Mesenchymal stem cell (in vitro differentiated cells and primary cell): ENCODE results near the gene CRISP3.
"Not testable (repeated sequence)": the region's sequence is repeated elsewhere in the genome, so short reads cannot be mapped to it uniquely, and the experiment has no call there.

Experiments used
- DNase-seq: peaks from one replicate; pipeline ENCODE4 v3.0.0-alpha.2; 2013
- H2AFZ ChIP-seq: one replicate; pipeline ENCODE4 v1.6.1; 2013; ENCODE audit warnings: low read depth, mild to moderate bottlenecking, control low read depth, inconsistent platforms, low read length, moderate library complexity
- H2AK5ac ChIP-seq: 2 replicates; pipeline ENCODE4 v1.6.1; 2013; ENCODE audit warnings: low read length, moderate library complexity, mild to moderate bottlenecking, inconsistent platforms; ENCODE audit not compliant: severe bottlenecking
- H2BK120ac ChIP-seq: one replicate; pipeline ENCODE4 v1.6.1; 2013; ENCODE audit warnings: low read depth, mild to moderate bottlenecking, inconsistent platforms, low read length, moderate library complexity
- H2BK12ac ChIP-seq, 2 experiments: one replicate each; pipeline ENCODE4 v1.6.1; 2013; ENCODE audit warnings: inconsistent platforms in 2 of 2, low read length in 2 of 2, mild to moderate bottlenecking in 2 of 2, moderate library complexity in 2 of 2, control low read depth in 1 of 2
- H2BK15ac ChIP-seq: one replicate; pipeline ENCODE4 v1.6.1; 2013; ENCODE audit warnings: mild to moderate bottlenecking, low read depth, inconsistent platforms; ENCODE audit not compliant: poor library complexity, severe bottlenecking
- H2BK5ac ChIP-seq: 2 replicates; pipeline ENCODE4 v1.6.1; 2013; ENCODE audit warnings: low read depth, mild to moderate bottlenecking, low read length, control low read depth, inconsistent platforms; ENCODE audit not compliant: poor library complexity, severe bottlenecking
- H3K14ac ChIP-seq, 2 experiments: one replicate each; pipeline ENCODE4 v1.6.1; 2013; ENCODE audit warnings: inconsistent platforms in 2 of 2, low read length in 2 of 2, control low read depth in 1 of 2, mild to moderate bottlenecking in 1 of 2, moderate library complexity in 1 of 2
- H3K18ac ChIP-seq, 2 experiments: one replicate each; pipeline ENCODE4 v1.6.1; 2013; ENCODE audit warnings: inconsistent platforms in 2 of 2, low read length in 2 of 2, control low read depth in 1 of 2, low read depth in 1 of 2, mild to moderate bottlenecking in 1 of 2
- H3K23ac ChIP-seq, 2 experiments: one replicate each; pipeline ENCODE4 v1.6.1; 2013; ENCODE audit warnings: inconsistent platforms in 2 of 2, low read length in 2 of 2, mild to moderate bottlenecking in 2 of 2, moderate library complexity in 2 of 2, control low read depth in 1 of 2
- H3K27ac ChIP-seq: 2 replicates; pipeline ENCODE4 v1.5.1; 2013; ENCODE audit warnings: mild to moderate bottlenecking, moderate library complexity, low read length, control low read depth, inconsistent platforms; ENCODE audit not compliant: poor library complexity, severe bottlenecking
- H3K27me3 ChIP-seq, 2 experiments: 2 replicates each; pipeline versions ENCODE4 v1.6.1 to v1.7.0; 2013; ENCODE audit warnings: low read length in 2 of 2, mild to moderate bottlenecking in 2 of 2, moderate library complexity in 2 of 2, control low read depth in 1 of 2, inconsistent platforms in 1 of 2; ENCODE audit not compliant: control insufficient read depth in 1 of 2, insufficient read depth in 1 of 2
- H3K36me3 ChIP-seq, 2 experiments: 2 replicates each; pipeline versions ENCODE4 v1.6.1 to v1.7.0; 2013; ENCODE audit warnings: low read length in 2 of 2, control low read depth in 1 of 2, inconsistent platforms in 1 of 2, low read depth in 1 of 2, mild to moderate bottlenecking in 1 of 2; ENCODE audit not compliant: insufficient read depth in 2 of 2, control insufficient read depth in 1 of 2
- H3K4ac ChIP-seq, 2 experiments: one replicate each; pipeline ENCODE4 v1.6.1; 2013; ENCODE audit warnings: inconsistent platforms in 2 of 2, low read length in 2 of 2, mild to moderate bottlenecking in 2 of 2, moderate library complexity in 2 of 2, control low read depth in 1 of 2, low read depth in 1 of 2
- H3K4me1 ChIP-seq: 2 replicates; pipeline ENCODE4 v1.6.1; 2013; ENCODE audit warnings: low read depth, low read length, control low read depth; ENCODE audit not compliant: control insufficient read depth, insufficient read depth
- H3K4me2 ChIP-seq: 2 replicates; pipeline ENCODE4 v1.6.1; 2013; ENCODE audit warnings: low read length, mild to moderate bottlenecking, inconsistent platforms; ENCODE audit not compliant: poor library complexity, severe bottlenecking
- H3K4me3 ChIP-seq, 2 experiments: 2 replicates each; pipeline versions ENCODE4 v1.5.1 to v1.7.0; 2013; ENCODE audit warnings: low read length in 2 of 2, mild to moderate bottlenecking in 2 of 2, control low read depth in 1 of 2, low read depth in 1 of 2; ENCODE audit not compliant: insufficient read depth in 1 of 2
- H3K79me1 ChIP-seq: replicated peaks from 2 replicates; pipeline ENCODE4 v1.6.1; 2013; ENCODE audit warnings: mild to moderate bottlenecking, control low read depth, low read length, inconsistent platforms; ENCODE audit not compliant: poor library complexity, severe bottlenecking
- H3K9ac ChIP-seq: 2 replicates; pipeline ENCODE4 v1.7.0; 2013; ENCODE audit warnings: mild to moderate bottlenecking, low read length, moderate library complexity
- H3K9me3 ChIP-seq: 2 replicates; pipeline ENCODE4 v1.7.0; 2013; ENCODE audit warnings: mild to moderate bottlenecking, low read length; ENCODE audit not compliant: control insufficient read depth
- H4K8ac ChIP-seq: one replicate; pipeline ENCODE4 v1.6.1; 2013; ENCODE audit warnings: inconsistent platforms, mild to moderate bottlenecking, low read length, moderate library complexity
- H4K91ac ChIP-seq: one replicate; pipeline ENCODE4 v1.6.1; 2013; ENCODE audit warnings: mild to moderate bottlenecking, low read length, inconsistent platforms
- WGBS: methylation state at CpG from one replicate; pipeline ENCODE4 v1.1.7; 2013; ENCODE audit warnings: mixed read lengths; 5-methylcytosine and 5-hydroxymethylcytosine counted together

The CRISP3 gene

GRCh38 chr6:49730251-49730650 is 13.9 kb downstream of the CRISP3 start:
- H3K27ac ChIP-seq: no peak overlapping the region
- H3K4me2 ChIP-seq: no peak overlapping the region
- H4K8ac ChIP-seq: no peak overlapping the region

DNA sequence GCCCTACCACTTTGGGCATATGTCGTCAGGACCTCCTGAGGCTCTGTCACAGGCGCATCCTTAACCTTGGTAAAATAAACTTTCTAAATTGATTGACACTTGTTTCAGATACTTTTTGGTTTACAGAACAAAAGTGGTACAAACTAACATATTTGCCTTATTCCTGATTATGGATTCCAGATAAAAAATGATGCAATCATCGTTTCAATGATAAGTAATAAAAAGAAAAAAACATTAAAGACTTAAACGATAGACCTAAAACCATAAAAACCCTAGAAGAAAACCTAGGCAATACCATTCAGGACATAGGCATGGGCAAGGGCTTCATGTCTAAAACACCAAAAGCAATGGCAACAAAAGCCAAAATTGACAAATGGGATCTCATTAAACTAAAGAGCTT is 20.3 kb downstream of the CRISP3 start:
- 67% methylated on average over 2 of the region's 4 CpGs for WGBS

More at GRCh38 chr6:49730251-49730650, 13.9 kb downstream of the CRISP3 start:
- Histone ChIP-seq H2BK120ac (no peak overlapping the region), H4K91ac (no peak overlapping the region), H3K9ac (no peak overlapping the region), H2AK5ac (no peak overlapping the region), H3K9me3 (no peaks in the 10 kb centered on the region), H2BK5ac (no peak overlapping the region), H2BK12ac (no peak overlapping the region), H3K14ac (no peak overlapping the region), H3K4me1 (no peaks in the 10 kb centered on the region), H3K36me3 (no peaks in the 10 kb centered on the region), H3K23ac (no peak overlapping the region), H3K79me1 (no peaks in the 10 kb centered on the region), H3K4me3 (no peak overlapping the region), H2BK15ac (no peak overlapping the region), H3K27me3 (no peaks in the 10 kb centered on the region), H3K4ac (no peak overlapping the region), H2AFZ (no peak overlapping the region), H3K18ac (no peak overlapping the region)
- no peak for DNase-seq

DNA sequence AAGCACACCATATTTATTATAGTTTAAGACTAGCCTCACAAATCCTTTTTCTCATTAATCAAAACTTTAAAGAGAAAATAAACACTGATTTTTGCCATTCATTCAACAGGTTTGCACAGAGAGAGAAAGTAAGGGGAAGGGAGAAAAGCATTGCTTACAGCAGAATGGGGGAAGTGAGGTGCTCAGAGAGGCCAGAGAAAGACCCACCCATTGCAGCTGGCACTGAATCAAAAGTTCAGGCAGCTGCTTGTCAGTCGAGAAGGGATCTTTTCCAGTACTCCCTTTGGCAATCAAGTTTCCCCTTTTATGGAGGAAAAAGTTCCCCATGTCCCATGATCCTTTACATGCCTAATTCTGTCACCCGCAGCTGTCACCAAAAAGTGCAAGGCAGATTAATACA is 22.9 kb downstream of the CRISP3 start:
- WGBS: 56% methylated on average over 2 of the region's 2 CpGs
- Histone ChIP-seq H3K18ac (no peak overlapping the region), H3K14ac (no peak overlapping the region)

More for the DNA sequence above, 20.3 kb downstream of the CRISP3 start:
- not testable (repeated sequence) for H3K9ac ChIP-seq, H3K27me3 ChIP-seq, H4K8ac ChIP-seq, H3K9me3 ChIP-seq, H3K36me3 ChIP-seq, H3K79me1 ChIP-seq, H3K18ac ChIP-seq, DNase-seq, H2AK5ac ChIP-seq, H4K91ac ChIP-seq, H2AFZ ChIP-seq, H3K4me1 ChIP-seq, H3K27ac ChIP-seq, H2BK15ac ChIP-seq, H3K23ac ChIP-seq, H3K4me2 ChIP-seq, H3K4ac ChIP-seq, H3K14ac ChIP-seq, H2BK120ac ChIP-seq, H2BK5ac ChIP-seq, H2BK12ac ChIP-seq, H3K4me3 ChIP-seq

DNA sequence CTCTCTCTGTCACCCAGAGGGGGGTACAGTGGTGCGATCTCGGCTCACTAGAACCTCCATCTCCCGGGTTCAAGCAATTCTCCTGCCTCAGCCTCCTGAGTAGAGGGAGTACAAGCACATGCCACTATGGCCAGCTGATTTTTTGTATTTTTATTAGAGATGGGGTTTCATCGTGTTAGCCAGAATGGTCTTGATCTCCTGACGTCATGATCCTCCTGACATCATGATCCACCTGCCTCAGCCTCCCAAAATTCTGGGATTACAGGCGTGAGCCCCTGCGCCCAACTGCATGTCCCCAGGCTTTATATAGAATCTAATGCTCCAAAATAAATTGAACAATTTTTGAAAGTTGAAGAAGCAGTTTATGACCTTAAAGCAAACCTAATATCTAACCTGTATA is 23.8 kb downstream of the CRISP3 start:
- Histone ChIP-seq H3K4ac (no peak overlapping the region), H3K9ac (no peak overlapping the region), H3K79me1 (no peaks in the 10 kb centered on the region), H3K4me1 (no peaks in the 10 kb centered on the region), H2BK12ac (no peak overlapping the region), H3K27ac (no peak overlapping the region), H3K18ac (no peak overlapping the region), H2AFZ (no peak overlapping the region), H2AK5ac (no peak overlapping the region), H4K8ac (no peak overlapping the region), H3K27me3 (no peaks in the 10 kb centered on the region), H3K9me3 (peaks cover 5% of the 10 kb centered on the region), H3K23ac (no peak overlapping the region), H4K91ac (no peak overlapping the region), H3K4me3 (no peak overlapping the region), H2BK15ac (no peak overlapping the region), H3K36me3 (no peaks in the 10 kb centered on the region), H2BK120ac (no peak overlapping the region), H2BK5ac (no peak overlapping the region), H3K14ac (no peak overlapping the region), H3K4me2 (no peak overlapping the region)
- no peak for DNase-seq
- 77% methylated on average over 5 of the region's 7 CpGs for WGBS

More for the DNA sequence above, 22.9 kb downstream of the CRISP3 start:
- no peak overlapping the region for H2AK5ac ChIP-seq
- H3K9ac ChIP-seq: no peak overlapping the region
- no peaks in the 10 kb centered on the region for H3K36me3 ChIP-seq
- DNase-seq: no peak
- no peak overlapping the region for H4K91ac ChIP-seq
- H2BK12ac ChIP-seq: no peak overlapping the region
- no peak overlapping the region for H3K4ac ChIP-seq
- H2AFZ ChIP-seq: no peak overlapping the region
- no peak overlapping the region for H2BK15ac ChIP-seq
- no peak overlapping the region for H4K8ac ChIP-seq
- no peak overlapping the region for H3K4me2 ChIP-seq
- no peak overlapping the region for H3K23ac ChIP-seq
- no peak overlapping the region for H3K27ac ChIP-seq
- H3K27me3 ChIP-seq: no peaks in the 10 kb centered on the region
- no peak overlapping the region for H2BK5ac ChIP-seq
- peaks cover 5% of the 10 kb centered on the region for H3K9me3 ChIP-seq
- H3K4me1 ChIP-seq: no peaks in the 10 kb centered on the region
- H2BK120ac ChIP-seq: no peak overlapping the region
- H3K79me1 ChIP-seq: no peaks in the 10 kb centered on the region
- H3K4me3 ChIP-seq: no peak overlapping the region
